Measurements from ENCODE around the gene CHODL. TPM values are rescaled to one million over a fixed set of nuclear protein-coding genes. Genes with fewer than 3 reads are reported as not detected.

CHODL gene
- polyA plus RNA-seq, 1 experiment: 0.05 TPM

DNA sequence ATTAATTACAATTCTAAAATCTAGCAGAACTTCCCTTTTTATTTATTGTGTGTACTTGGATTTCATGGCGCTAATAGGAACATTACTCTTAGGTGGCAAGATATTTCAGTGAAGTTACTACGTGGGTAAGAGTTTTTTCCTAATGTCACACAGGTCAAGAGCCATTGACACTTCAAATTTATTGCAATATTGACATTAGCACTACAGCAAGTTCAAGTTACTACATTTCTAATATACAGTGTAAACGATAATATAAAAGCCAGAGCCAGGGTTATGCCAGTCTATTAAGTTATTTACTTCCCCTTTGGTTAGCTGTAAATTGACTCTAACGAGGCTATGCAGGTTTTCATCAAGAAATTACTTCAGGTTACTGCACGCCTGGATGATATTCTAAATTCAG is 29.7 kb downstream of the CHODL start:
- ChIA-PET CTCF (no interaction called here), POLR2A (no interaction called here)
- TF ChIP-seq, protein P1, sequence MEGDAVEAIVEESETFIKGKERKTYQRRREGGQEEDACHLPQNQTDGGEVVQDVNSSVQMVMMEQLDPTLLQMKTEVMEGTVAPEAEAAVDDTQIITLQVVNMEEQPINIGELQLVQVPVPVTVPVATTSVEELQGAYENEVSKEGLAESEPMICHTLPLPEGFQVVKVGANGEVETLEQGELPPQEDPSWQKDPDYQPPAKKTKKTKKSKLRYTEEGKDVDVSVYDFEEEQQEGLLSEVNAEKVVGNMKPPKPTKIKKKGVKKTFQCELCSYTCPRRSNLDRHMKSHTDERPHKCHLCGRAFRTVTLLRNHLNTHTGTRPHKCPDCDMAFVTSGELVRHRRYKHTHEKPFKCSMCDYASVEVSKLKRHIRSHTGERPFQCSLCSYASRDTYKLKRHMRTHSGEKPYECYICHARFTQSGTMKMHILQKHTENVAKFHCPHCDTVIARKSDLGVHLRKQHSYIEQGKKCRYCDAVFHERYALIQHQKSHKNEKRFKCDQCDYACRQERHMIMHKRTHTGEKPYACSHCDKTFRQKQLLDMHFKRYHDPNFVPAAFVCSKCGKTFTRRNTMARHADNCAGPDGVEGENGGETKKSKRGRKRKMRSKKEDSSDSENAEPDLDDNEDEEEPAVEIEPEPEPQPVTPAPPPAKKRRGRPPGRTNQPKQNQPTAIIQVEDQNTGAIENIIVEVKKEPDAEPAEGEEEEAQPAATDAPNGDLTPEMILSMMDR (IDR thresholded peaks at IDR 0.05; ENCODE audit: low read depth, low read length): no peak
- H3K27ac ChIP-seq (ENCODE audit: low read depth, low read length): no peak overlapping the region
- no peak overlapping the region for H3K4me3 ChIP-seq (ENCODE audit: low read depth, low read length)
- H3K27me3 ChIP-seq (ENCODE audit: control insufficient read depth, insufficient read depth, low read length): no peaks in the 10 kb centered on the region
- DNase-seq (ENCODE audit: low read depth, low spot score): no peak
- H3K9me3 ChIP-seq (ENCODE audit: control insufficient read depth, insufficient read depth, low read length): peaks cover 5% of the 10 kb centered on the region

DNA sequence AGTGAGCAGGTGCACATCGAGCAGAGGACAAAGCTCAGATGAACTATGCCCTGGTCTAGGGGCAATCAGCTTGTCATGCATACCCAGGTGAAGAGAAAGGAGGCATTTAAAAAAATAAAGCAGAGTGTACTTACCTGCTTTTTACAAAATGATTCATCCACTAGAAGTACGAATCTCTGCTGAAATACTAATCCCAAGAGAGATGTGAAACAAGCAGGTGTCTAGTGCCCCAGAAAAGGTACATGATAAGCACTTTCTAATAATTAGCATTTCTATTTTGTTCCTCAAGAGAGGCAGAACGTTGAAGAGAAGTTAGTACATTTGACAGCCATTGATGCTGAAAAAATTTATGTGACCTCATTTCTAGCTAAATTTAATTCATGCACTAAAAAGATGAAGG is 31.1 kb downstream of the CHODL start:
- Histone ChIP-seq H3K27ac (ENCODE audit: low read depth, low read length) (no peak overlapping the region), H3K4me3 (ENCODE audit: low read depth, low read length) (no peak overlapping the region), H3K9me3 (ENCODE audit: control insufficient read depth, insufficient read depth, low read length) (peaks cover 8% of the 10 kb centered on the region), H3K27me3 (ENCODE audit: control insufficient read depth, insufficient read depth, low read length) (no peaks in the 10 kb centered on the region)
- ChIA-PET POLR2A (no interaction called here), CTCF (no interaction called here)
- TF ChIP-seq, protein P1 (IDR thresholded peaks at IDR 0.05; ENCODE audit: low read depth, low read length): no peak
- no peak for DNase-seq (ENCODE audit: low read depth, low spot score)

DNA sequence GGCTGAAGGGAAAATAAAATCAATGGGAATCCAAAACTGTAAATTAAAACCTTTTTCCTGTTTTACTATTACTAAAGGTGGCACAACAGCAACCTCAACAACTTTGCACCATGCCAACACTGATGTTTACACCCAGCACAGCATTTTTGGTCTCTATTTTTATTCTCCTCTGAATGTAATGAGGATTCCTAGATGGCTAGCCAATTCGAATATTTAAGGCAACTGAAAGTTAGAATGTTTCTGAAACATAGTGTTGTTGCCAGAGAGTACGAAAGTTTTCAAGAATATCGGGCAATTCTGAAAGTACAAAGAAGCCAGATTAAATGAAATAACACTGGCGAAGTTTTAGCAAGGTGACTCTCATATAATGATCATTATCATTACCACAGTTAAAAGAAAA is 40.7 kb downstream of the CHODL start:
- TF ChIP-seq, protein P1 (IDR thresholded peaks at IDR 0.05; ENCODE audit: low read depth, low read length): no peak
- no peak for DNase-seq (ENCODE audit: low read depth, low spot score)
- Histone ChIP-seq H3K27me3 (ENCODE audit: control insufficient read depth, insufficient read depth, low read length) (no peaks in the 10 kb centered on the region), H3K4me3 (ENCODE audit: low read depth, low read length) (no peak overlapping the region), H3K27ac (ENCODE audit: low read depth, low read length) (no peak overlapping the region), H3K9me3 (ENCODE audit: control insufficient read depth, insufficient read depth, low read length) (peaks cover 14% of the 10 kb centered on the region)
- ChIA-PET CTCF (no interaction called here), POLR2A (no interaction called here)

DNA sequence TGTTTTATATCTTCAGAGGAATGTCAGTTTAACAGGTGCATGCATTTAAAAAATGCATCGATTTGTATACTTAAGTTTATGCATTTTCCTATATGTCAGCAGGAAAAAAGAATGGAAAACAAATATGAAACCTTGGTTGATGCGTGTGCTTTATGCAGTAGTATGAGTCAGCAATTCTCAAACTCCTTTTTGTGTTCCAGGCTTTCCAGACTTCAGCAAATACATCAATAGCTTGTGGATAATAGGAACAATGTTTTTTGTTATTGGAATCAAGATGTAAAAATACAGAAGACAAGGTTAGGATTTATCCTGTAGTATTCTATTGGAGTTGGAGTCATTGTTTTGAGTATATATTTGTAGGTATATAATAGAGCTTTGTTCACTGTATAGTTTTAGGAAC is 45.2 kb downstream of the CHODL start:
- H3K27ac ChIP-seq (ENCODE audit: low read depth, low read length): no peak overlapping the region
- H3K27me3 ChIP-seq (ENCODE audit: control insufficient read depth, insufficient read depth, low read length): no peaks in the 10 kb centered on the region
- no peak overlapping the region for H3K4me3 ChIP-seq (ENCODE audit: low read depth, low read length)
- peaks cover 12% of the 10 kb centered on the region for H3K9me3 ChIP-seq (ENCODE audit: control insufficient read depth, insufficient read depth, low read length)
- DNase-seq (ENCODE audit: low read depth, low spot score): no peak
- TF ChIP-seq, protein P1 (IDR thresholded peaks at IDR 0.05; ENCODE audit: low read depth, low read length): no peak
- CTCF ChIA-PET: no interaction called here
- POLR2A ChIA-PET: no interaction called here

DNA sequence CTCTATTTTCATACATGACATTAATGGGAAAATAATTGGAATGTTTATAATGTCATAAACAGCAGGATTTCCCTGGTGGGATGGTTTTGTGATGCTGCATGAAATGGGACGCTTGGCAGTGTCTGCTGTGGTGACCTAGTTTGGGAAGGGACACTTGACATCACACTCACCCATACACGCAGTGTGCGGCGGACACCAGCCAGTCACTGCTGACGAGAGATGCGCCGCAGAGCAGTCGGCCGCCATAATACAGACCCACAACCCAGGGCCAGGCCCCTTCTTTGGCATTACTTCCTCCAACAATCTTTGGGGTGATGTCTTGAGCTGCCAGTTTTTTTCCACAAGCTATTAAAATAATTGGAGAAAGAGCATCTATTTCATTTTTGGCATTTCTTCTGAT is 49.5 kb downstream of the CHODL start:
- TF ChIP-seq, protein P1 (IDR thresholded peaks at IDR 0.05; ENCODE audit: low read depth, low read length): no peak
- no peak for DNase-seq (ENCODE audit: low read depth, low spot score)
- Histone ChIP-seq H3K27ac (ENCODE audit: low read depth, low read length) (no peak overlapping the region), H3K4me3 (ENCODE audit: low read depth, low read length) (no peak overlapping the region), H3K27me3 (ENCODE audit: control insufficient read depth, insufficient read depth, low read length) (no peaks in the 10 kb centered on the region), H3K9me3 (ENCODE audit: control insufficient read depth, insufficient read depth, low read length) (peaks cover 9% of the 10 kb centered on the region)
- CTCF ChIA-PET: no interaction called here
- POLR2A ChIA-PET: no interaction called here

Data from AG04450 (cell line).